K562 (cell line): ENCODE results near the gene FHIT. TPM values are rescaled to one million over a fixed set of nuclear protein-coding genes. Genes with fewer than 3 reads are reported as not detected.

Experiments used
- ATAC-seq: fragments of 200-7000 bp; cut with Tn5 transposase; 3 replicates; pipeline ENCODE4 v1.9.1; 2020; ENCODE audit warnings: moderate library complexity
- BruUV-seq: library from RNA; stranded (reverse); fragments of 400-500 nt; replicated peaks from 2 replicates; lab custom pipeline; 2021; lab: Mats Ljungman, UMichigan
- CTCF ChIA-PET: fragments of 300-600 bp; formaldehyde crosslinking; extraction: SDS; loops from one replicate; lab custom pipeline; 2021; ENCODE audit warnings: low intra/inter-chr PET ratio; lab: Yijun Ruan, JAX
- POLR2A ChIA-PET: fragments of 300-600, 350-650 bp; sonication (Branson Sonifier 250); formaldehyde crosslinking; extraction: SDS; loops from one replicate; lab custom pipeline; 2021; ENCODE audit warnings: antibody characterized with exemption, inconsistent platforms; lab: Yijun Ruan, JAX
- DNase-seq, 4 experiments: peaks; one replicate each; pipeline versions ENCODE4 v3.0.0 to v3.0.0-alpha.2; 2011 to 2018; ENCODE audit warnings: low spot score in 3 of 4, mixed read lengths in 3 of 4; ENCODE audit errors: extremely low read depth in 1 of 4
- FAIRE-seq: peaks from 2 replicates; lab custom pipeline; 2011; peaks lifted over from hg19 to GRCh38; lab: Jason Lieb, UNC
- H2AFZ ChIP-seq: 2 replicates; pipeline ENCODE4 v1.6.0; 2011; ENCODE audit warnings: low read depth, low read length, control low read depth, inconsistent platforms
- H3K27ac ChIP-seq: fragments of 200-600 bp; 3 replicates; pipeline ENCODE4 v1.8.0; 2011; ENCODE audit warnings: low read depth, mild to moderate bottlenecking, control low read depth, inconsistent platforms, low read length, moderate library complexity, mixed read lengths; ENCODE audit errors: extremely low read depth
- H3K27me3 ChIP-seq, 2 experiments: fragments of 300-600 bp in 1 of 2; 2 replicates in 1 of 2; 3 replicates in 1 of 2; pipeline versions ENCODE4 v1.6.0 to v1.8.0; 2011; ENCODE audit warnings: inconsistent platforms in 2 of 2, low read length in 2 of 2, mild to moderate bottlenecking in 1 of 2, mixed read lengths in 1 of 2, moderate library complexity in 1 of 2; ENCODE audit not compliant: control insufficient read depth in 2 of 2, insufficient read depth in 2 of 2
- H3K36me3 ChIP-seq: fragments of 300-600 bp; 3 replicates; pipeline ENCODE4 v1.8.0; 2011; ENCODE audit warnings: mild to moderate bottlenecking, low read length, inconsistent platforms; ENCODE audit not compliant: control insufficient read depth, insufficient read depth
- H3K4me1 ChIP-seq, 2 experiments: fragments of 200-600 bp in 1 of 2; replicated peaks in 1 of 2; 2 replicates in 1 of 2; 3 replicates in 1 of 2; pipeline versions ENCODE4 v1.5.1 to v1.8.0; 2011; ENCODE audit warnings: inconsistent platforms in 2 of 2, low read length in 2 of 2, mild to moderate bottlenecking in 1 of 2, mixed read lengths in 1 of 2, moderate library complexity in 1 of 2; ENCODE audit not compliant: control insufficient read depth in 2 of 2, insufficient read depth in 2 of 2
- H3K4me2 ChIP-seq: 2 replicates; pipeline ENCODE4 v1.6.1; 2011; ENCODE audit warnings: low read length, control low read depth, inconsistent platforms, mixed read lengths; ENCODE audit not compliant: insufficient read depth
- H3K4me3 ChIP-seq: fragments of 200-600 bp; sonication (generic), shearing (Covaris generic); 2 replicates; pipeline ENCODE4 v1.5.1; 2016; ENCODE audit warnings: control low read depth, inconsistent platforms
- H3K79me2 ChIP-seq: fragments of 200-600 bp; 3 replicates; pipeline ENCODE4 v1.8.0; 2011; ENCODE audit warnings: low read length, inconsistent platforms; ENCODE audit not compliant: control insufficient read depth, insufficient read depth
- H3K9ac ChIP-seq, 2 experiments: 2 replicates each; pipeline versions ENCODE4 v1.6.0 to v1.6.1; 2011; ENCODE audit warnings: low read depth in 2 of 2, low read length in 2 of 2, control low read depth in 1 of 2, inconsistent platforms in 1 of 2, mild to moderate bottlenecking in 1 of 2, mixed read lengths in 1 of 2; ENCODE audit not compliant: insufficient read depth in 1 of 2
- H3K9me1 ChIP-seq: one replicate; pipeline ENCODE4 v1.6.0; 2011; ENCODE audit warnings: inconsistent platforms, mild to moderate bottlenecking, low read length, moderate library complexity; ENCODE audit not compliant: control insufficient read depth, insufficient read depth
- H3K9me3 ChIP-seq: replicated peaks from 2 replicates; pipeline ENCODE4 v1.5.1; 2011; ENCODE audit warnings: low read depth, low read length, inconsistent platforms; ENCODE audit not compliant: control insufficient read depth, insufficient read depth
- H4K20me1 ChIP-seq: replicated peaks from 2 replicates; pipeline ENCODE4 v1.6.1; 2011; ENCODE audit warnings: low read length, inconsistent platforms, mixed read lengths; ENCODE audit not compliant: control insufficient read depth, insufficient read depth
- ARID2 ChIP-seq: fragments of 450-650 bp; IDR thresholded peaks from 2 replicates; pipeline ENCODE4 v1.6.1; 2017; ENCODE audit warnings: antibody characterized with exemption, mild to moderate bottlenecking
- CBX8 ChIP-seq: fragments of 200-600 bp; sonication (generic); IDR thresholded peaks from 2 replicates; pipeline ENCODE4 v1.6.1; 2012; ENCODE audit warnings: borderline replicate concordance, mixed run types, low read depth, mild to moderate bottlenecking, moderate library complexity, mixed read lengths, low read length, control low read depth, inconsistent platforms; ENCODE audit not compliant: poor library complexity, severe bottlenecking; ENCODE audit errors: extremely low read depth
- CCNT2 ChIP-seq: IDR thresholded peaks from 2 replicates; pipeline ENCODE4 v1.6.1; 2011; ENCODE audit warnings: borderline replicate concordance, low read depth, mild to moderate bottlenecking, moderate library complexity, mixed read lengths, low read length; ENCODE audit not compliant: insufficient read length; ENCODE audit errors: extremely low read depth
- CHD4 ChIP-seq: fragments of 200-600 bp; sonication (generic); IDR thresholded peaks from 3 replicates; pipeline ENCODE4 v1.6.1; 2012; ENCODE audit warnings: low read depth, mild to moderate bottlenecking, mixed read lengths, low read length, inconsistent platforms; ENCODE audit not compliant: insufficient read depth, insufficient replicate concordance, poor library complexity, severe bottlenecking
- ETS2 ChIP-seq: IDR thresholded peaks from 2 replicates; pipeline ENCODE4 v1.6.1; 2016; ENCODE audit warnings: borderline replicate concordance, missing genetic modification characterization, mild to moderate bottlenecking, moderate library complexity, missing compliant biosample characterization; ENCODE audit not compliant: poor library complexity, severe bottlenecking
- FOSL1 ChIP-seq: fragments of 200-800 bp; sonication (Bioruptor generic); conservative IDR thresholded peaks from 2 replicates; pipeline ENCODE4 v1.6.1; 2016; ENCODE audit warnings: missing genetic modification characterization, missing compliant biosample characterization
- HDAC8 ChIP-seq: fragments of 450-650 bp; IDR thresholded peaks from 2 replicates; pipeline ENCODE4 v1.6.1; 2016; ENCODE audit warnings: mild to moderate bottlenecking, missing genetic modification characterization, moderate library complexity, missing compliant biosample characterization
- ILK ChIP-seq: fragments of 450-650 bp; IDR thresholded peaks from 2 replicates; pipeline ENCODE4 v1.6.1; 2016; ENCODE audit warnings: missing genetic modification characterization, low read depth, mild to moderate bottlenecking, missing compliant biosample characterization, moderate library complexity, borderline replicate concordance
- JUN ChIP-seq, 2 experiments: sonication (generic) in 1 of 2; formaldehyde crosslinking in 1 of 2; IDR thresholded peaks; 2 replicates each; pipeline versions ENCODE4 v1.6.1 to v1.8.0; 2012 to 2022; ENCODE audit warnings: borderline replicate concordance in 2 of 2, mild to moderate bottlenecking in 2 of 2, improper control_type of control experiment in 1 of 2, low read depth in 1 of 2, low read length in 1 of 2, missing genetic modification reagents in 1 of 2
- NCOA4 ChIP-seq: fragments of 450-650 bp; IDR thresholded peaks from 2 replicates; pipeline ENCODE4 v1.6.1; 2018; ENCODE audit warnings: mild to moderate bottlenecking; ENCODE audit not compliant: partially characterized antibody
- XRCC3 ChIP-seq: fragments of 450-650 bp; IDR thresholded peaks from 2 replicates; pipeline ENCODE4 v1.6.1; 2017; ENCODE audit warnings: mild to moderate bottlenecking, moderate library complexity
- ZFPM2 ChIP-seq: fragments of 250-450 bp; sonication (Bioruptor Pico); IDR thresholded peaks from 2 replicates; pipeline ENCODE4 v1.5.1; 2022; ENCODE audit warnings: mild to moderate bottlenecking
- ZNF165 ChIP-seq: fragments of 250-450 bp; sonication (Bioruptor Pico); IDR thresholded peaks from 2 replicates; pipeline ENCODE4 v1.4.0; 2020; ENCODE audit warnings: borderline replicate concordance
- ZSCAN32 ChIP-seq: fragments of 450-650 bp; formaldehyde crosslinking; IDR thresholded peaks from 2 replicates; pipeline ENCODE4 v1.4.0; 2020; ENCODE audit warnings: mild to moderate bottlenecking, moderate library complexity
- WGBS: fragments of 100-300 bp; shearing (Covaris generic); methylation state at CpG from one replicate; pipeline ENCODE4 v1.1.6; 2016; ENCODE audit warnings: low coverage, mixed read lengths; ENCODE audit not compliant: insufficient coverage; ENCODE audit errors: missing lambda C conversion rate; 5-methylcytosine and 5-hydroxymethylcytosine counted together
- in situ Hi-C: fragments of 300-500 bp; cut with MboI; formaldehyde crosslinking; loops from 4 replicates; pipeline ENCODE4 v1.15.0; 2018; ENCODE audit warnings: inconsistent platforms, mixed read lengths
- intact Hi-C: fragments of 100-400 bp; cut with micrococcal nuclease; formaldehyde crosslinking; loops from 2 replicates; pipeline ENCODE4 v1.14.2; 2022
- polyA plus RNA-seq, 8 experiments: library from polyadenylated mRNA; depleted of rRNA in 4 of 8; stranded (reverse) in 5 of 8; unstranded in 3 of 8; fragments of >200 nt; fragmentation: Nextera tagmentation in 2 of 8; fragmentation: Illumina TruSeq in 1 of 8; extraction: Ambion mirVana in 2 of 8; extraction: Trizol in 1 of 8; gene quantifications; 2 replicates each; pipeline versions ENCODE4 v1.2.1 to v1.2.3, GENCODE V29; 2011 to 2014; ENCODE audit warnings: inconsistent platforms in 1 of 8, missing spikeins in 1 of 8
- total RNA-seq, 7 experiments: library from RNA; depleted of rRNA in 6 of 7; stranded (reverse); fragments of >200 nt in 6 of 7; fragmentation: Illumina TruSeq in 2 of 7; extraction: Trizol in 2 of 7; gene quantifications; 2 replicates each; pipeline versions ENCODE4 v1.2.1 to v1.2.3, GENCODE V29; 2011 to 2021; ENCODE audit warnings: low replicate concordance in 1 of 7

The FHIT gene
- total and polyA plus RNA-seq, 9 of the 15 experiments (the other 6 are each of a cell fraction or from before 2014, with no cell fraction given): 1.7 to 9.1 (median 4.3) TPM

DNA sequence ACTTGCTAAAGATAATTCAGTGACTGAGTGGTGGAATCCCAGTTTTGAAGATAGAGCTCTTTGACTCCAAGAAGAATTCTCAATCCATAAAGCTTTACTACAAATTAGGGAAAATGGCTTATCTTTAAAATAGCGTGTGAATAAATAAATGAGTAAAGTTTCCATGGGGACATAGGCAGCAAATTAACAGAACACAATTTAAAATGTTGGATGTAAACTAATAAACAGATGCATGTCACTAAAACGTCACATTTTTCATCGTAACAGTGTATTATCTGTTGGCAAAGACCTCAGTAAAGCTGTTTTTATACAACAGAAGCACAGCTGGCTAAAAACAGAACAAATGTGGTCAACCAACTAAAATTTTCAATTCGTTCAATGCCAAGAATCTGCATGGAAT lies 1287.6 kb downstream of the FHIT start (continued):
- no peak for TF ChIP-seq CCNT2
- TF ChIP-seq ETS2: no peak
- TF ChIP-seq XRCC3: no peak
- TF ChIP-seq CBX8: no peak
- TF ChIP-seq ZSCAN32 (CRISPR knock-in tag): no peak
- no peak for TF ChIP-seq ZNF165 (CRISPR knock-in tag)

- Histone ChIP-seq H3K4me1 (no peaks in the 10 kb centered on the region), H4K20me1 (no peaks in the 10 kb centered on the region)
- FAIRE-seq: no peak
- 17% methylated on average over 1 of the region's 2 CpGs for WGBS
- no peak for DNase-seq
- TF ChIP-seq HDAC8 (tag) (no peak), CHD4 (no peak), FOSL1 (tag) (no peak), NCOA4 (no peak), ILK (tag) (no peak), ARID2 (no peak), ZFPM2 (CRISPR knock-in tag) (no peak), JUN (IDR thresholded peaks at IDR 0.05; ENCODE audit: borderline replicate concordance, low read depth, low read length) (no peak), JUN (CRISPR knock-in tag; IDR thresholded peaks at IDR 0.05; ENCODE audit: borderline replicate concordance) (no peak)
- TF ChIP-seq, all 486 proteins: peak for 0
- H3K36me3 ChIP-seq: no peaks in the 10 kb centered on the region
- H2AFZ ChIP-seq: no peak overlapping the region
- no peak overlapping the region for H3K4me3 ChIP-seq
- no peaks in the 10 kb centered on the region for H3K9me1 ChIP-seq
- no peaks in the 10 kb centered on the region for H3K27me3 ChIP-seq
- CTCF ChIA-PET: no interaction called here
- no peak overlapping the region for H3K9ac ChIP-seq
- intact Hi-C loops: no loop called here
- no peaks in the 10 kb centered on the region for H3K79me2 ChIP-seq
- H3K4me2 ChIP-seq: no peak overlapping the region
- no peak overlapping the region for H3K27ac ChIP-seq
- ATAC-seq: no peak
- POLR2A ChIA-PET: no interaction called here
- in situ Hi-C loops: no loop called here
- H3K9me3 ChIP-seq: no peaks in the 10 kb centered on the region
- BruUV-seq: no TSS peak
Measured at GRCh38 chr3:59957150-59957549, 1294.1 kb downstream of the FHIT start.
